Nucleus accumbens (tissue), 56 donors: ENCODE results near the gene GLB1L2.

Experiments
- DNase-seq, 56 donors: peaks; one replicate each; lab custom pipeline; 2025; lab: John Stamatoyannopoulos, UW

Gene GLB1L2

DNA sequence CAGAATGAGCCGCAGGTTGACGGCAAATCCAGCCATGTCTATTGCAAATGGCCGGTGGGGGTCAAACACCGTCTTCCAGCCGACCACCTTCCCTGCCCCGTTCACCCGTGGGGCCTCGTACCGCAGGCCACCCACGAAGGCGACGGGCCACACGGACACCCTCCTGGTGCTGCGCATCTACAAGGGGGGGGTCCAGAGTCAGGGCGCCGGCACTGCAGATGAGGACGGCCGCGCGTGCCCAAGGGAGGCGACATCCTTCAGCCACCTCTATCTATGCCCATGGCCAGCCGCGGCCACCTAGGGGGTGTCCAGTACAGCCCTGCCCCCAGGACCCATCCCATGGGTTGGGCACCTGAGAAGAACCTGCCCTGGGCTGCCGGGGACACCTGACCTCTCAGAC lies 51.0 kb downstream of the GLB1L2 start:
- no peak for DNase-seq

DNA sequence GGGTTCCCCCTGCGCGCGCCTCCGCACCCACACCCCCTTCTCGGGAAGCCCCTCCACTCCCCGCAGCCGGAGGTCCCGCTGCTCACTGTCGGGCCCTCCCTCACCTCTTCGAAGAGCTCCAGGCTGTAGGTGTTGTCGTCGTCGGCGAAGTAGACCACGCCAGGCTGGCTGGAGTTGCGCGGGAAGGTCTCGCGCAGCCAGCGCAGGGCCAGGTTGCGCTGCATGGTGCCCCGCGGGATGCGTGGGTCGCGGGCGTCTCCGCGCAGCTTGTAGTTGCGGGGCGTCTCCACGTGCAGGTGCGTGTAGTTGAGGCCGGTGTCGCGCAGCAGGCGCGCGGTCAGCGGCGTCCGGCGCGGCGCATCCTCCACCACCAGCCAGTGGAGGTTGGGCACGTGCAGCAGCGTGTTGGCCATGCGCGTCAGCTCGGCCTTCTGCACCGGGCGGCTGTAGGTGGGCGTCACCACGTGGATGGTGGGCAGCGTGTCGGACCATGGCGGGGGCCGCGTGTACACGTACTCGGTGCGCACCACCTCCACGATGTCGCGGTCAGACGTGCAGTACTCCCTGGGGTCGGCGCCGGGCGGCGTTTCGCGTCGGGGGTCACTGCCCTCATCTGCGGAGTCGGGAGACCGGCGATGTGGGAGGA lies 51.9 kb downstream of the GLB1L2 start:
- DNase-seq, result no peak

DNA sequence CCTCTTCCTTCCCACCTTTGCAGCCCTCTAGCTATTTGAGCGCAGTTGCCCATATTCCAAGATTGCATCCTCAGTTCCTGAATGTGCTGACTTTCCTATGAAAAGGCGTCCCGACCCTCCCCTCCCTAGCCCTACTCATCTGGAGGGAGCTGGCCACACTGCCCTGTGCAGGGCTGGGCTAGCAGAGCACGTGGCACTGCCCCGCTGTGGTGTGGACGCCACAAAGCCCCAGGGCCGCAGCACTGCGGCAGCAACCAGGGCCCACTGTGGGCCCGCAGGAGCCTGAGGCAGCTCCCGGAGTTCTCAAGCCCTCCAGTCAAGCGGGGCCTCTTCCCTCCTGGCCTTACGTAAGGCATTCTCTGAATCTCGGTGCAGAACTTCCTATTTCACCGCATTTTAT lies 52.6 kb downstream of the GLB1L2 start:
- DNase-seq, result no peak

DNA sequence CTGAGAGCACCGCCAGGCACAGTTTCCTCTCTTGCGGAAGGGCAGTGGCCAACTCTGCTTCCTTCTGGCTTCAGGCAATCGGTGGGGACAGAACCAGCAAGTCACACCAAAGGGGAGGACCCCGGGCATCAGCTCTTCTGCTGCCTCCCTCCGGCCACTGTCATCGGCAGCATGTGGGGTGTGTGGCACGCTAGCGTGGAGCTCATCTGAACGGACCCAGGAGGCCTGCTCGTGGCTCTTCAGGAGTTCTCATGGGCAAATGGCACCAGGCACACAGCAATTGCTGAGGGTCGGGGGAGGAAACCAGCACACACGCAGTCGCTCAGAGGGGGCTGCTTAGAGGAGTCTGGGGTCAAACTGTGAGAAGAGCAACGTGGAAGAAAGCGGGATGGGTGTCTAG lies 53.4 kb downstream of the GLB1L2 start:
- DNase-seq, result no peak

DNA sequence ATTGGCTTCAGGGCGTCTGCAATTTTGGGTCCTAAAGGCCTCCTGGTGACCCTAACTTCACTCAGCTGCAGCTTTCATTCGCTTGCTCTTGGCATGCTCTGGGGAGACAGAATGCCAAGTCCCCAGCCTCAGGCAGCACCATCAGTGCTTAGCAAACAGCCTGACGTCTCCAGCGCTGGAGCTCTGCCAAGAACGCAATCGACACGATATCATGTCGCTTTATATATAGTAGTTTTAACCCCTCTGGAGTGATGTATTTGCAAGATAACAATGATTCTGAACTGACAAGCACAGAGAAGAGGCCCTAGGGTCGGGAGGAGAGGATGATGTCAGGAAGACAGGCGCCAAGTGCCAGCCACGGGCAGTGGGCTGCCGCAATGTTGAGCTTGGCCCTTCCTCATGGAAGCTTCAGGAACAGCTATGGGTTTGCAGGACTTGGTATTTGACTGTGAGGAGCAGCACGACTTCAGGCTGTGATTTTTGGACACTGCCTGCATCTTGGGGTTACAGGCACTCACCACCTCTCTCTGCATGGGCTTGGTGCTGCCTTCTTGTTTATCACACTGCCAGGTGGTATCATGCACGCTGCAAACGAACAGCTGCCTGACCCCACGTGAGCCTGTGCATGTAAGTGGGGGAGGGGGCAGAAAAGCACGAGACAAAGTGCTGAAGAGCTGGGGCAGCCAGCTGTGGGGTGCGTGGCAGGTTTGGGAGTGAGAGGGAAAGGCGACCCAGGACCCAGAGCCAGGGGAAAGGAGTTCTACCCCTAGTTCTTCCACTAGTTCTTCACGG lies 54.2 kb downstream of the GLB1L2 start:
- DNase-seq, result peak in 28 of 56 donors; percentile 12 to 65 (median 38)

DNA sequence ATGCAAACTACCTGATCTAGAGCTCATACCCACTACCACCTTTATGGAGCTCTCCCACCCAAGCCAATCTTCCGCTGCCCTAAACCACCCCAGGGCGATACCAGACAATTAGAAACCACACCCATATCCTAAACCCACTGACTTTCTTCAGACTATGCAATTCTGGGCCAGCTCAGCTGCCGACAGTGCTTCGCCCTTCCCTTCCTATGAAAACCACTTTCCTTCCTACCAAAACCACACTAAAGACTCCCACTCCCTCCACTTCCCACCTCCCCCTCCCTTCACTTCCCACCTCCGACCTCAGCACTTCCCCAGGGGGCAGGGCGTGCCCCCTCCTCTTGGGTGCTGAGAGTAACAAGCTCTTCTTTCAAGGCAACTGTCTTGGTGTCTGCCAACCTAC lies 55.2 kb downstream of the GLB1L2 start:
- no peak for DNase-seq

GRCh38 chr11:134387501-134387900 lies 55.7 kb downstream of the GLB1L2 start:
- DNase-seq, result no peak

- no peak for DNase-seq
Measured at GRCh38 chr11:134388590-134388989, 56.8 kb downstream of the GLB1L2 start.

GRCh38 chr11:134389464-134390180 lies 57.8 kb downstream of the GLB1L2 start:
- no peak for DNase-seq

- no peak for DNase-seq
Measured at GRCh38 chr11:134390706-134391569, 59.1 kb downstream of the GLB1L2 start.

DNA sequence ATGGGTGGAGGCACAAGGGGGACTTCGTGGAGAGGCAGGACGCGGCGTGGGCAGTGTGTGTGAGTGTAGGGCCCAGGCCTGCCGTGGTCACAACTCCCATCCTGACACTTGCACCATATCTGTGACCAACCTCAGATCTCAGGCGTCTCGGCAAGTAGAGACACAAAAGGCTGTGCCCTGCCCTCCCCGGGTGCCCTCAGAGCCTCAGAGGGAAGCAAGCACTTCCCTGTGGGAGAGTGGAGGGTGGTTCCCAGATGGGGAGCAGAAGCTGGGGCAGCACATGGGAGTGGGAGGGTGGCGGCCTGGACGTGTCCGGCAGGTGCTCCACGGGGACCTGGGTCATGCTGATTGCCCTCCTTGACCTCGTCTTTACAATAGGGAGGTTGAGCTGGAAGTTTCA lies 59.9 kb downstream of the GLB1L2 start:
- no peak for DNase-seq

GRCh38 chr11:134392953-134393615 lies 61.3 kb downstream of the GLB1L2 start:
- no peak for DNase-seq

DNA sequence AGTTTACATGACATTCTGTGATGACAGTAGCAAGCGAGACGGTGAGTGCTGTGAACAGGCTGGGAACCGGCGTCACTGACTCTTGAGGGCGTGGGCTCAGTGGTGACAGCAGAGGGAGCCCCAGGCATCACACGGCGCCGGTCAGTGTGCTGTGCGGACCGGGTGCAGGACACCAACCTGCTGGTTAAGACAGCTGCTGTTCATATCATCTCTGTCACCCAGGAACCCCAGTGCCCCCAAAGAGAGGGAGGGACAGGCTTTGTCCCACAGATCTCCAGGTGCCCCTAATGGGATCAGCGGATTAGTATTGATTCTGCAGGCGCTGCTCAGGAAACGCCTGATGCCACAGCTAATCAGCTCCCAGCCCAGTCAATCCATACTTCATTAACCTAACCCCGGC lies 61.9 kb downstream of the GLB1L2 start:
- peak in 38 of 56 donors; percentile 10 to 67 (median 38) for DNase-seq

- DNase-seq, result no peak
Measured at GRCh38 chr11:134394311-134394710, 62.5 kb downstream of the GLB1L2 start.

GRCh38 chr11:134395002-134395401 lies 63.2 kb downstream of the GLB1L2 start:
- peak in 1 of 56 donors; percentile 22 for DNase-seq

DNA sequence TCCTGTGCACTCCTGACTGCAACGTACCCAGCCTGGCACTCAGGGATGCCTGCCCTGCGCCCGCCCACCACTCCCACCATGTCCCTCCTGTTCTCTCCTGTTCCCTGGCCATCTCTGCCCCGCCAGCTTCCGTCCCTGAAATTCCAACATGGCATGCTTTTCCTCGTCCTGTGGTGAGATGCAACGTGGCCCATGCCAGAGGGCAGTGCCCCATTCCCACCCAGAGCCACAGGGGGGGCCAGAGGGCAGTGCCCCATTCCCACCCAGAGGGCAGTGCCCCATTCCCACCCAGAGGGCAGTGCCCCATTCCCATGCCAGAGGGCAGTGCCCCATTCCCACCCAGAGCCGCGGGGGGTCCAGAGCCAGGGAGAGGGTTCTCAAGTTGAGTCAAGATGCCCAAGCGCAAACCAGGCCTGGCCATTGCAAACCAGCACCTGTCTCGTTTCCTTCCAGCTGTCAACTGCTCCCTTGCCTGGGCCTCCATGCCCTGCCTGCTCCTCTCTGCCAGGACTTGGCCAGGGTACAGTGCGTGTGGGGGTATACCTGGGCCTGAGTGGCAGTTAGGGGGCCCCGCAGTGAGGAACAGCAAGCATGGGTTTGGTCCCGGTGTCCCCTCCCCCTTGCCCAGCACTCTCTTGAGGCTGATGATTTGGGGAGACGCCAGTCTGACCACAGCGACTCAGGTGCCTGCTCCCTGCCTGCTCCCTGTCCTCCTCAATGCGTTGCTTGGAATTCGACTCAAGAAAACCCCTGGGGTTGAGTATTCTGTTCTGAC lies 65.7 kb downstream of the GLB1L2 start:
- DNase-seq, result no peak

- DNase-seq, result peak in 49 of 56 donors; percentile 20 to 88 (median 61)
Measured at GRCh38 chr11:134398079-134398444, 66.3 kb downstream of the GLB1L2 start.

- DNase-seq, result peak in 31 of 56 donors; percentile 12 to 70 (median 35)
Measured at GRCh38 chr11:134398644-134399292, 67.0 kb downstream of the GLB1L2 start.

- no peak for DNase-seq
Measured at GRCh38 chr11:134399293-134399654, 67.5 kb downstream of the GLB1L2 start.
